ENCODE data around the gene SYS1.

The SYS1 gene

GRCh38 chr20:45355209-45356084 lies 7.5 kb upstream of the SYS1 start:
- Histone ChIP-seq H3K36me3 (ENCODE audit: control insufficient read depth, insufficient read depth, low read length) (no peaks in the 10 kb centered on the region), H3K4me3 (replicated peaks; ENCODE audit: low read depth, low read length) (no peak overlapping the region), H3K27me3 (replicated peaks; ENCODE audit: control insufficient read depth, insufficient read depth, low read length) (no peaks in the 10 kb centered on the region)
- TF ChIP-seq CTCF (IDR thresholded peaks at IDR 0.05; ENCODE audit: insufficient read depth, low read length, poor library complexity, severe bottlenecking): no peak
- no peak for DNase-seq (ENCODE audit: extremely low read depth, insufficient read length)

DNA sequence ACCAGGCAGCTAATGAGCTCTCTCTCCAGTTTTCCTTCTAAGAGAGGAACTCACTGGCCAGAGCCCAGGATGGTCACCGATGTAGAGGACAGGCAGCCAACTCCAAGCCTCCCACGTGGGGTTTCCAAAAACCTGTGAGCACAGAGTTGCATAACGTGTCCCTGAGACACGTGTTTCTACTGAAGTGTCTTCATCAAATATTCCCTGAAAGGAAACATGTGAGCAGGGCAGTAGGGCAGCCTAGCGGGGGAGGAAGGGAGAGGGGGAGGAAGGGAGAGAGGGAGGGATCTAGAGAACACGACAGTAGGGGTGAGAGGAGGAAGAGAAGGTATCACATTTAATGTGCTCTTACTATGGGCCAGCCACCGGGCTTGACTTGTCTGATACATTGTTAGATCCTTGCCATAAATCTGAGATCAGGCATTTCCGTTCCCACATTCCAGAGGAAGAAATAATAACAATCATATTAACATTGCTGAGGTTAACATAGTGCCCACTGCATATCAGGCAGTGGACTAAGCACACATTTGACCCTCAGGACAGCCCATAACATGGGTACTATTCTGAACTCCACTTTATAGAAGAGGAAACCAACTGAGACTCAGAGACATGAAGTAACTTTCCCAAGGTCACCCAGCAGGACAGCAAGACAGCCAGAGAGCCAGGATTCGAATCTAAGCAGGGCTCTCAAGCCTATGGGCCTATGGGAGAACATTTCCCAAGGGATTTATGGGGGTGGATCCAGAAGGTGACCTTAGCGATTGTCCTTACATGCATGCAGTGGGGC lies 4.5 kb upstream of the SYS1 start:
- TF ChIP-seq CTCF (IDR thresholded peaks at IDR 0.05; ENCODE audit: insufficient read depth, low read length, poor library complexity, severe bottlenecking): no peak
- Histone ChIP-seq H3K36me3 (ENCODE audit: control insufficient read depth, insufficient read depth, low read length) (no peaks in the 10 kb centered on the region), H3K27me3 (replicated peaks; ENCODE audit: control insufficient read depth, insufficient read depth, low read length) (no peaks in the 10 kb centered on the region), H3K4me3 (replicated peaks; ENCODE audit: low read depth, low read length) (no peak overlapping the region)
- DNase-seq (ENCODE audit: extremely low read depth, insufficient read length): no peak

GRCh38 chr20:45359069-45359405 lies 3.9 kb upstream of the SYS1 start:
- H3K27me3 ChIP-seq (replicated peaks; ENCODE audit: control insufficient read depth, insufficient read depth, low read length): no peaks in the 10 kb centered on the region
- no peak overlapping the region for H3K4me3 ChIP-seq (replicated peaks; ENCODE audit: low read depth, low read length)
- no peak for TF ChIP-seq CTCF (IDR thresholded peaks at IDR 0.05; ENCODE audit: insufficient read depth, low read length, poor library complexity, severe bottlenecking)
- no peak for DNase-seq (ENCODE audit: extremely low read depth, insufficient read length)
- no peaks in the 10 kb centered on the region for H3K36me3 ChIP-seq (ENCODE audit: control insufficient read depth, insufficient read depth, low read length)

GRCh38 chr20:45359406-45360148 lies 3.4 kb upstream of the SYS1 start:
- Histone ChIP-seq H3K4me3 (replicated peaks; ENCODE audit: low read depth, low read length) (no peak overlapping the region), H3K36me3 (ENCODE audit: control insufficient read depth, insufficient read depth, low read length) (no peaks in the 10 kb centered on the region), H3K27me3 (replicated peaks; ENCODE audit: control insufficient read depth, insufficient read depth, low read length) (no peaks in the 10 kb centered on the region)
- no peak for TF ChIP-seq CTCF (IDR thresholded peaks at IDR 0.05; ENCODE audit: insufficient read depth, low read length, poor library complexity, severe bottlenecking)
- DNase-seq (ENCODE audit: extremely low read depth, insufficient read length): no peak

DNA sequence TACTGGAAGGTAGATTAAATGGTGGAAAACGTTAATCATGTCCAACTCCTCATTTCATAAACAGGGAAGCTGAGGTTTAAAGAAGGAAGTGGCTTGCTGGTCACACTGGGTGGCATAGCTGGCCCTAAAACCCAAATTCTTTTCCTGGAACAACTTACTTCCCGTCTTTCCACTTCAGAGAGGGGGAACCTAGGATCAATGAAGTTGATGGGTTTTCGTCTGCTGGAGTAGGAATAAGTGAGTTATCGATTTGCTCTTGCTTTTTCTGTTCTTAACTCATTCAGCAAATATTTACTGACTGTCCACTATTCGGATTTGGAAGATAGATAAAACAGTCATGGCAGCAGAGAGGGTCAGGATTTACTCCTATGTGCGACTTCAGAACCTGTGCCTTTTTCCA lies 1.2 kb upstream of the SYS1 start:
- H3K36me3 ChIP-seq (ENCODE audit: control insufficient read depth, insufficient read depth, low read length): peaks cover 4% of the 10 kb centered on the region; the same call in 1 of the 2 replicates

More for the DNA sequence above, 1.2 kb upstream of the SYS1 start:
- Histone ChIP-seq H3K27me3 (replicated peaks; ENCODE audit: control insufficient read depth, insufficient read depth, low read length) (no peaks in the 10 kb centered on the region), H3K4me3 (replicated peaks; ENCODE audit: low read depth, low read length) (no peak overlapping the region)
- TF ChIP-seq CTCF (IDR thresholded peaks at IDR 0.05; ENCODE audit: insufficient read depth, low read length, poor library complexity, severe bottlenecking): no peak
- DNase-seq (ENCODE audit: extremely low read depth, insufficient read length): no peak
